Hindlimb muscle (tissue), 1 donor: ENCODE results near the gene KAZALD1. TPM values are rescaled to one million over a fixed set of nuclear protein-coding genes. Genes with fewer than 3 reads are reported as not detected.
A peak's percentile ranks its signal among the peaks of the same experiment; 100 is the strongest.

Source experiments
- DNase-seq: peaks from one replicate; pipeline ENCODE4 v3.0.0-alpha.2; 2013
- polyA plus RNA-seq: library from polyadenylated mRNA; unstranded; fragments of 120-200 nt; gene quantifications from one replicate; pipeline ENCODE4 v1.2.1, GENCODE V29; 2013; ENCODE audit not compliant: insufficient read length

KAZALD1 gene
- polyA plus RNA-seq, 1 donor, result 23.5 TPM

GRCh38 chr10:101095550-101096213 lies 33.9 kb downstream of the KAZALD1 start:
- peak; percentile 20 for DNase-seq

GRCh38 chr10:101096378-101096777 lies 34.6 kb downstream of the KAZALD1 start:
- no peak for DNase-seq

GRCh38 chr10:101097881-101098280 lies 36.1 kb downstream of the KAZALD1 start:
- no peak for DNase-seq

- no peak for DNase-seq
Measured at GRCh38 chr10:101099901-101100300, 38.1 kb downstream of the KAZALD1 start.

DNA sequence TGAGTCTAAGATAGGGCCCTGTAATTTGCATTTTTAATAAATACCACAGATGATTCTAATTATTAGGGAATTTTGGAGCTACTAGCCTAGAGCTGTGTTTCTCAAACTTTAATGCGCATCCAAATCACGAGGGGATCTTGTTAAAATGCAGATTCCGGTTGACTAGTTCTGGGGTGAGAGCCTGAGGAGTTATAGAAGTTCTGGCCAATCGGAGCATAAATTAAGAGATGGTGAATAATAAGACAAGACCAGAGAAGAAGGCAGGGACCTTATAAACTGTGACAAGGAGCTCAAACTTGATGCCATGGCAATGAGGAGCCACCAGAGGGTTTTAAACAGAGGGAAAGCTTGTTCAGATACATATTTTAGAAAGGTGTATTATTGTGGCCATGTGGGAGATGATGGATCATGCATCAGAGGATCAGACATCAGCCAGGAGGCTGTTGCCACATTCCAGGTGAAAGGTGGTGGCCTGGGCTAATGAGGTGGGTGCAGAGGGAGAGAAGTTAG lies 39.6 kb downstream of the KAZALD1 start:
- DNase-seq, result no peak

- DNase-seq, result no peak
Measured at GRCh38 chr10:101103430-101103829, 41.6 kb downstream of the KAZALD1 start.

DNA sequence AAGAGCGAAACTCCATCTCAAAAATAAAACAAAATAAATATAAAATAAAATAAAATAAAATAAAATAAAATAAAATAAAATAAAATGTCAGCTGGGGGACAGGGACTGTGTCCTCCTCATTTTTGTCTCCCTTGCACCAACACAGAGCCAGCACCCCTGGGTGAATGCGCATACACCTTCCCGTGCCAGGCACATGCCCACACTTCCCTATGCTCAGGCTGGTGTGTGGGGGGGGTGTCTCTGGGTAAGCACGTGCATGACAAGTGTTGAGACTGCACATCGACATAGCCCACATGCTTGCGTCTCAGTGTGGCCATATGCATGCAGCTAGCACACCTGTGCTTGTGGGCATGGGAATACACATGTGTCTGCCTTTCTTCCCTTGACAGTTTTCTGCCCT lies 44.6 kb downstream of the KAZALD1 start:
- no peak for DNase-seq

DNA sequence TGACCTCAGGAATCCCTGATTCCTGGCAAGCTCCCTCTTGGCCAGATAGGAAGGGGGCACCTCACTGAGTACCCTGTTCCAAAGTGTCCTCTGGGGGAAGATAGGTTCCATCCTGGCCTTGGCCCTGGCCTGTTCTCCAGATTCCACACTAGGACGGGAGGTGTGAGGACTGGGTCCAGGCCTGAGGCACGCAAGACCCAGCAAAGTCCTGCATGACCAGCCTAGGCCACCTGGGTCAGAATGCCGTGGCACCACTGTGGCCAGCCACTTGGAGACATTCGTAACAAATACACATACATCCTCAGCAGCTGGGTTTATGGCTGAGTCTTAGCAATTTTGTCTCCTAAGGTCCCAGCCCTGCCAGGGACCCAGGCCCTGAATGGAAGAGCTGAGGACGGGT lies 46.0 kb downstream of the KAZALD1 start:
- DNase-seq, result no peak

GRCh38 chr10:101110856-101111523 lies 49.2 kb downstream of the KAZALD1 start:
- no peak for DNase-seq

- DNase-seq, result no peak
Measured at GRCh38 chr10:101111547-101111946, 49.8 kb downstream of the KAZALD1 start.

- DNase-seq, result no peak
Measured at GRCh38 chr10:101112799-101113594, 51.2 kb downstream of the KAZALD1 start.

DNA sequence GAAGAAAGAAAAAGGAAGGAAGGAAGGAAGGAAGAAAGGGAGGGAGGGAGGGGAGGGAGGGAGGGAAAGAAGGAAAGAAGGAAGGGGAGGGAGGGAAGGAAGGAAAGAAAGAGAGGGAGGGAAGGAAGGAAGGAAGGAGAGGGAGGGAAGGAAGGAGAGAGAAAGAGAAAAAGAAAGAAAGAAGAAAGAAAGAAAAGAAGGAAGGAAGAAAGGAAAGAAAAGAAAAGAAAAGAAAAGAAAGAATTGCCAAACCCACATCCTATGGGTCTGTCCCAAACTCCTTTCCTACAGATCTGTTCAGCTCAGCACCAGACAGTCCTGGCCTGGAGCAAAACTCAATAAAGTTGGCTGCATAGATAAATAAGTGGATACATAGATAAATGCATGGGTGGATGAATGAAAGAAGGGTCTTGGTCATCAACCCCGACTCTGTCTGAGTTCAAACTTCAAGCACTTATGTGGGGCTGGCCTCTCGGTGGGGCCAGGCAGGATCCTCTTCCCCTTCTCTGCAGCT lies 52.2 kb downstream of the KAZALD1 start:
- DNase-seq, result no peak

GRCh38 chr10:101114646-101115045 lies 52.9 kb downstream of the KAZALD1 start:
- DNase-seq, result no peak

Other genes with a start within 250 kb of the KAZALD1 start
- gene SLF2, start 149.0 kb upstream of the KAZALD1 start, polyA plus RNA-seq, result 98.3 TPM
- gene SEMA4G, start 92.5 kb upstream of the KAZALD1 start, polyA plus RNA-seq, result 7.3 TPM
- 88.7 TPM for gene MRPL43, start 74.5 kb upstream of the KAZALD1 start, polyA plus RNA-seq
- 9.9 TPM for gene TWNK, start 74.4 kb upstream of the KAZALD1 start, polyA plus RNA-seq
- gene LZTS2, start 62.2 kb upstream of the KAZALD1 start, polyA plus RNA-seq, result 72.5 TPM
- 1.3 TPM for gene PDZD7, start 30.9 kb upstream of the KAZALD1 start, polyA plus RNA-seq
- 20.3 TPM for gene SFXN3, start 30.8 kb upstream of the KAZALD1 start, polyA plus RNA-seq
- not detected for gene TLX1, start 69.3 kb downstream of the KAZALD1 start, polyA plus RNA-seq
- gene LBX1, start 167.5 kb downstream of the KAZALD1 start, polyA plus RNA-seq, result 12.4 TPM